B cell (primary cell): Measurements from ENCODE around the gene PNRC2. TPM values are rescaled to one million over a fixed set of nuclear protein-coding genes. Genes with fewer than 3 reads are reported as not detected.
A peak's percentile ranks its signal among the peaks of the same experiment; 100 is the strongest.

ENCODE experiments used
- ATAC-seq: fragments of 200-7000 bp; cut with Tn5 transposase; one replicate; pipeline ENCODE4 v1.10.0; 2021; ENCODE audit warnings: low read depth, mild to moderate bottlenecking, moderate number of reproducible peaks, moderate library complexity
- CTCF ChIA-PET: fragments of 350-600 bp; sonication (Branson Sonifier 250); formaldehyde crosslinking; loops from one replicate; lab custom pipeline; 2021; ENCODE audit warnings: antibody characterized with exemption, inconsistent platforms; lab: Charles Lee
- POLR2A ChIA-PET: fragments of 350-600 bp; sonication (Branson Sonifier 250); formaldehyde crosslinking; loops from one replicate; lab custom pipeline; 2021; ENCODE audit warnings: antibody characterized with exemption; lab: Charles Lee
- DNase-seq: peaks from one replicate; pipeline ENCODE4 v3.0.0; 2013
- H2AFZ ChIP-seq: 2 replicates; pipeline ENCODE4 v1.6.1; 2012; ENCODE audit warnings: mild to moderate bottlenecking, low read depth, low read length; ENCODE audit not compliant: insufficient read depth, poor library complexity, severe bottlenecking
- H3K27ac ChIP-seq, 2 donors: 1 replicate in 1 of 2; 2 replicates in 1 of 2; pipeline ENCODE4 v1.5.1; 2012 to 2013; ENCODE audit warnings: low read length in 2 of 2, mild to moderate bottlenecking in 2 of 2, moderate library complexity in 1 of 2
- H3K27me3 ChIP-seq, 4 experiments: fragments of 200-600 bp in 1 of 4; sonication (generic) in 1 of 4; replicated peaks in 1 of 4; 1 replicate in 2 of 4; 2 replicates in 2 of 4; pipeline versions ENCODE4 v1.6.1 to v1.7.0; 2013 to 2016; ENCODE audit warnings: low read length in 3 of 4, mild to moderate bottlenecking in 2 of 4, mixed read lengths in 1 of 4, moderate library complexity in 1 of 4; ENCODE audit not compliant: insufficient read depth in 4 of 4, control insufficient read depth in 3 of 4; ENCODE audit errors: control extremely low read depth in 1 of 4
- H3K36me3 ChIP-seq, 2 experiments: replicated peaks in 1 of 2; 1 replicate in 1 of 2; 2 replicates in 1 of 2; pipeline versions ENCODE4 v1.6.1 to v1.7.1; 2013; ENCODE audit warnings: low read length in 1 of 2; ENCODE audit not compliant: insufficient read depth in 2 of 2, control insufficient read depth in 1 of 2; ENCODE audit errors: control extremely low read depth in 1 of 2, extremely low read depth in 1 of 2
- H3K4me1 ChIP-seq, 2 donors: fragments of 200-600 bp in 1 of 2; sonication (generic) in 1 of 2; 1 replicate in 1 of 2; 2 replicates in 1 of 2; pipeline versions ENCODE4 v1.5.1 to v1.6.1; 2013 to 2017; ENCODE audit warnings: low read length in 2 of 2; ENCODE audit not compliant: control insufficient read depth in 2 of 2, insufficient read depth in 2 of 2
- H3K4me2 ChIP-seq: replicated peaks from 2 replicates; pipeline ENCODE3; 2012; ENCODE audit warnings: mild to moderate bottlenecking, low read depth, low read length; ENCODE audit not compliant: poor library complexity, severe bottlenecking
- H3K4me3 ChIP-seq, 5 experiments: fragments of 200-600 bp in 1 of 5; sonication (generic) in 1 of 5; 1 replicate in 3 of 5; 2 replicates in 2 of 5; pipeline versions ENCODE4 v1.5.1 to v1.7.0; 2011 to 2016; ENCODE audit warnings: low read length in 4 of 5, mild to moderate bottlenecking in 4 of 5, low read depth in 2 of 5, control low read depth in 1 of 5, moderate library complexity in 1 of 5; ENCODE audit not compliant: insufficient read depth in 1 of 5; ENCODE audit errors: control extremely low read depth in 1 of 5, extremely low read depth in 1 of 5
- H3K79me2 ChIP-seq: fragments of 200-600 bp; sonication (generic); one replicate; pipeline ENCODE4 v1.6.0; 2016; ENCODE audit warnings: low read length; ENCODE audit not compliant: control insufficient read depth, insufficient read depth
- H3K9ac ChIP-seq: fragments of 200-600 bp; sonication (generic); 2 replicates; pipeline ENCODE4 v1.6.1; 2017; ENCODE audit warnings: mild to moderate bottlenecking, low read length, moderate library complexity
- H3K9me3 ChIP-seq, 3 donors: one replicate each; pipeline versions ENCODE4 v1.6.1 to v1.7.1; 2013; ENCODE audit warnings: low read length in 2 of 3; ENCODE audit not compliant: control insufficient read depth in 2 of 3, insufficient read depth in 1 of 3; ENCODE audit errors: control extremely low read depth in 1 of 3
- H4K20me1 ChIP-seq: 2 replicates; pipeline ENCODE4 v1.6.0; 2012; ENCODE audit warnings: mild to moderate bottlenecking, low read length; ENCODE audit not compliant: insufficient read depth, control insufficient read depth, poor library complexity, severe bottlenecking
- H3K27ac Mint-ChIP-seq: one replicate; pipeline ENCODE4 v1.8.0; 2021; ENCODE audit warnings: mixed read lengths
- H3K27me3 Mint-ChIP-seq: one replicate; pipeline ENCODE4 v1.8.0; 2021; ENCODE audit warnings: mixed read lengths
- H3K4me1 Mint-ChIP-seq: one replicate; pipeline ENCODE4 v1.8.0; 2021; ENCODE audit warnings: mixed read lengths
- H3K4me3 Mint-ChIP-seq: one replicate; pipeline ENCODE4 v1.8.0; 2021; ENCODE audit warnings: mixed read lengths
- H3K9me3 Mint-ChIP-seq: one replicate; pipeline ENCODE4 v1.8.0; 2022; ENCODE audit warnings: mixed read lengths; ENCODE audit not compliant: insufficient read depth
- EZH2 ChIP-seq: IDR thresholded peaks from 2 replicates; pipeline ENCODE4 v1.6.1; 2012; ENCODE audit warnings: borderline replicate concordance, low read depth, mild to moderate bottlenecking, moderate library complexity, low read length; ENCODE audit not compliant: insufficient read depth, poor library complexity, severe bottlenecking
- WGBS: methylation state at CpG from one replicate; pipeline ENCODE4 v1.1.5; 2013; ENCODE audit warnings: missing lambda C conversion rate; ENCODE audit not compliant: insufficient coverage; 5-methylcytosine and 5-hydroxymethylcytosine counted together
- intact Hi-C: fragments of 100-400 bp; cut with micrococcal nuclease; formaldehyde crosslinking; loops from one replicate; pipeline ENCODE4 v1.10.0; 2022
- polyA plus RNA-seq: library from polyadenylated mRNA; depleted of rRNA; stranded (reverse); fragments of >200 nt; gene quantifications from 2 replicates; pipeline ENCODE4 v1.2.3, GENCODE V29; 2012
- total RNA-seq, 2 donors: library from RNA; stranded (reverse); fragments of 120-200 nt in 1 of 2; gene quantifications; 1 replicate in 1 of 2; 2 replicates in 1 of 2; pipeline versions ENCODE4 v1.2.3 to v1.2.4, GENCODE V29; 2013 to 2022
- TF ChIP-seq, protein P1 (sequence below): fragments of 200-600 bp; IDR thresholded peaks from one replicate; pipeline ENCODE4 v1.8.0; 2022; ENCODE audit warnings: antibody characterized with exemption, mild to moderate bottlenecking

PNRC2 gene
- total and polyA plus RNA-seq, 2 donors (not counting 1 experiment from before 2014, with no cell fraction given) = 89.8 to 174 TPM

DNA sequence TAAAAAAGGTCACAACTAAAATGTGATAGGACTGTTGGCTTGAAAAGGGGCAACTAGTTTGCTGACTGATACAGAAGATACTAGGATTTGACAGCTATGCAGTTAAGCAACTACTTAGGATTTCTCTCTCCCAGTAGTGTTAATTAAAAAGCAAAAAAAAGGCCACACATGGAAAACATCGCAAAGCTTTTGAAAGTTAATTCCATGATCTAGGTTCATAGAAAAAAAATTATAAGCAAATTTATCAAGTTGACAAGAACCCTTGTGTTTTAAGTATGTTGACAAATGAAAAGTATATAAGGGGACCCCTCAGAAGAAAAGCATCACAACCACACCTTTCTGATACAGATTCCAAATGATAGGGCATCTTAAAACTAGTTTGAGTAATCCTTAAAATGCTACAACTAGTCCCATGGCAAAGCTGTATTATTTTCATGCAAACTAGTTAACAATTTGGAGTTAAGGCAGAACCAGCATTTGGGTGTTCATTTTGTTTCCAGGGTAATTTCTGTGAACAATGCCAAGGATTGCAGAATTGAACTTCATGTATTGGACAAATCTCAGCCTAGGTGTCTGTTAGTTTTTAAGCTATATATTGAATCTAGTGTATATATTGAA, 4.1 kb downstream of the PNRC2 start:
- CTCF ChIA-PET = interaction anchor here (0.8 to 1.7 kb wide), 5 partner anchors 17 to 95 kb away, joined by 3 to 6 read pairs (median 4); partner anchors contain the start of gene FUCA1
- H3K27ac Mint-ChIP-seq = peak overlapping the region; percentile 32
- no peak overlapping the region for H2AFZ ChIP-seq
- no CpG with 5 or more reads among the region's 1 CpG for WGBS
- H3K4me3 ChIP-seq = no peak overlapping the region
- H3K27me3 Mint-ChIP-seq = no peaks in the 10 kb centered on the region
- peaks cover 47% of the 10 kb centered on the region for H3K4me1 Mint-ChIP-seq
- peaks cover 21 to 25% of the 10 kb centered on the region in 2 donors for H3K4me1 ChIP-seq
- peaks cover 24% of the 10 kb centered on the region for H3K79me2 ChIP-seq
- TF ChIP-seq, protein P1, sequence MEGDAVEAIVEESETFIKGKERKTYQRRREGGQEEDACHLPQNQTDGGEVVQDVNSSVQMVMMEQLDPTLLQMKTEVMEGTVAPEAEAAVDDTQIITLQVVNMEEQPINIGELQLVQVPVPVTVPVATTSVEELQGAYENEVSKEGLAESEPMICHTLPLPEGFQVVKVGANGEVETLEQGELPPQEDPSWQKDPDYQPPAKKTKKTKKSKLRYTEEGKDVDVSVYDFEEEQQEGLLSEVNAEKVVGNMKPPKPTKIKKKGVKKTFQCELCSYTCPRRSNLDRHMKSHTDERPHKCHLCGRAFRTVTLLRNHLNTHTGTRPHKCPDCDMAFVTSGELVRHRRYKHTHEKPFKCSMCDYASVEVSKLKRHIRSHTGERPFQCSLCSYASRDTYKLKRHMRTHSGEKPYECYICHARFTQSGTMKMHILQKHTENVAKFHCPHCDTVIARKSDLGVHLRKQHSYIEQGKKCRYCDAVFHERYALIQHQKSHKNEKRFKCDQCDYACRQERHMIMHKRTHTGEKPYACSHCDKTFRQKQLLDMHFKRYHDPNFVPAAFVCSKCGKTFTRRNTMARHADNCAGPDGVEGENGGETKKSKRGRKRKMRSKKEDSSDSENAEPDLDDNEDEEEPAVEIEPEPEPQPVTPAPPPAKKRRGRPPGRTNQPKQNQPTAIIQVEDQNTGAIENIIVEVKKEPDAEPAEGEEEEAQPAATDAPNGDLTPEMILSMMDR = no peak
- no peak for TF ChIP-seq EZH2
- H3K9me3 ChIP-seq = no peaks in the 10 kb centered on the region
- no peaks in the 10 kb centered on the region for H3K27me3 ChIP-seq
- no peak overlapping the region for H3K4me3 Mint-ChIP-seq
- peaks cover 13 to 66% of the 10 kb centered on the region in 2 experiments for H3K36me3 ChIP-seq
- intact Hi-C loops = no loop called here
- peaks cover 8% of the 10 kb centered on the region for H4K20me1 ChIP-seq
- ATAC-seq = no peak
- POLR2A ChIA-PET = interaction anchor here (0.6 to 1.0 kb wide), 2 partner anchors 54 to 57 kb away, joined by 3 to 4 read pairs; no protein-coding TSS in a partner anchor
- no peak overlapping the region for H3K4me2 ChIP-seq
- H3K27ac ChIP-seq = peak overlapping the region in 1 of 2 donors; percentile 58
- H3K9me3 Mint-ChIP-seq = no peaks in the 10 kb centered on the region
- no peak overlapping the region for H3K9ac ChIP-seq
- DNase-seq = no peak

DNA sequence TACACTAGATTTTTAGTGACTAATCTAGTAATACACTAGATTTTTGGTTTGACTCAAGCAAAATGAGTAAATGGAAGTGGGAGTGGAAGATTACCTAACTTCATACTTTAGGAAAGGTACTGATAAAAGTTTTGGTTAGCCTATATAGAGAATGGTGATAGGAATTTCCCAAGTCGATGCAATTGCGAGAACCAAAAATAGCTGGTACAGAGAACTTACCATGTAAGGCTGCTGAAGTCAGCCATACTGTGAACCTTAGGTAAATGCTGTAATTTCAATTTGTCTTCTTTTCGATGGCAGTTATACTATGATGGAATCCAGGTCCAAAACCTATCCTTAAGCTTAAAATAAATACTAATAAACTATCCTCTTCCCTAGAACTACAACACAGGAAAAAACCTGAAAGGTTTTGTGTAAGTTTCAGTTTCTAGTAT, 4.6 kb downstream of the PNRC2 start:
- 31% methylated on average over 2 of the region's 3 CpGs for whole genome bisulfite sequencing
- Histone ChIP-seq H3K4me1 (peaks cover 21 to 25% of the 10 kb centered on the region in 2 donors), H3K27me3 (no peaks in the 10 kb centered on the region), H4K20me1 (peaks cover 8% of the 10 kb centered on the region), H2AFZ (no peak overlapping the region), H3K36me3 (peaks cover 13 to 69% of the 10 kb centered on the region in 2 experiments), H3K9me3 (no peaks in the 10 kb centered on the region), H3K9ac (no peak overlapping the region), H3K79me2 (peaks cover 24% of the 10 kb centered on the region), H3K4me3 (no peak overlapping the region), H3K27ac (peak overlapping the region; percentile 1 to 58), H3K4me2 (no peak overlapping the region)
- DNase-seq (no peak), ATAC-seq (no peak)
- Mint-ChIP-seq H3K9me3 (no peaks in the 10 kb centered on the region), H3K4me3 (no peak overlapping the region), H3K27ac (peak overlapping the region; percentile 68), H3K4me1 (peaks cover 45% of the 10 kb centered on the region), H3K27me3 (no peaks in the 10 kb centered on the region)
- ChIA-PET CTCF (interaction anchor here (0.8 to 1.7 kb wide), 7 partner anchors 17 to 724 kb away, joined by 3 to 6 read pairs (median 4); partner anchors contain the start of gene FUCA1), POLR2A (interaction anchor here (0.6 kb wide), 1 partner anchor 10 kb away, joined by 5 read pairs; no protein-coding TSS in a partner anchor)
- no peak for TF ChIP-seq EZH2
- TF ChIP-seq, protein P1 = no peak
- intact Hi-C loops = no loop called here
